HG02759 (cell line): Measurements from ENCODE around the gene AVPR2.

Source experiments
- ATAC-seq: cut with Tn5 transposase; IDR thresholded peaks from one replicate; pipeline ENCODE4 v1.9.1; 2021; ENCODE audit warnings: mild to moderate bottlenecking, moderate library complexity; ENCODE audit not compliant: unreplicated experiment

The AVPR2 gene

GRCh38 chrX:153948847-153949805 is 44.7 kb downstream of the AVPR2 start:
- ATAC-seq, result no peak

GRCh38 chrX:153950127-153950526 is 45.7 kb downstream of the AVPR2 start:
- no peak for ATAC-seq

GRCh38 chrX:153951683-153952372 is 47.4 kb downstream of the AVPR2 start:
- ATAC-seq, result no peak

- ATAC-seq, result no peak
Measured at GRCh38 chrX:153952373-153953026, 48.0 kb downstream of the AVPR2 start.

GRCh38 chrX:153953342-153953830 is 48.9 kb downstream of the AVPR2 start:
- ATAC-seq, result no peak

- no peak for ATAC-seq
Measured at GRCh38 chrX:153953892-153954557, 49.6 kb downstream of the AVPR2 start.

- no peak for ATAC-seq
Measured at GRCh38 chrX:153954558-153955227, 50.2 kb downstream of the AVPR2 start.

- no peak for ATAC-seq
Measured at GRCh38 chrX:153955228-153955732, 50.8 kb downstream of the AVPR2 start.

- ATAC-seq, result no peak
Measured at GRCh38 chrX:153956044-153956907, 51.8 kb downstream of the AVPR2 start.
